Activated CD8-positive, alpha-beta T cell treated with anti-CD3 and anti-CD28 coated beads for 36 hours (primary cell): ENCODE data around the gene PLOD1. TPM values are rescaled to one million over a fixed set of nuclear protein-coding genes. Genes with fewer than 3 reads are reported as not detected.
A peak's percentile ranks its signal among the peaks of the same experiment; 100 is the strongest.

Experiments used
- ATAC-seq: fragments of 200-7000 bp; cut with Tn5 transposase; one replicate; pipeline ENCODE4 v1.10.0; 2021; ENCODE audit warnings: mild to moderate bottlenecking, moderate library complexity
- CTCF ChIA-PET: fragments of 350-600 bp; sonication (Branson Sonifier 250); formaldehyde crosslinking; loops from one replicate; lab custom pipeline; 2021; ENCODE audit warnings: antibody characterized with exemption; lab: Charles Lee
- POLR2A ChIA-PET: fragments of 350-600 bp; sonication (Branson Sonifier 250); formaldehyde crosslinking; loops from one replicate; lab custom pipeline; 2021; ENCODE audit warnings: antibody characterized with exemption; lab: Charles Lee
- DNase-seq: peaks from one replicate; pipeline ENCODE4 v3.0.0-alpha.2; 2020
- H3K27ac Mint-ChIP-seq: one replicate; pipeline ENCODE4 v1.8.0; 2021; ENCODE audit warnings: mild to moderate bottlenecking, mixed read lengths
- H3K27me3 Mint-ChIP-seq: one replicate; pipeline ENCODE4 v1.8.0; 2021; ENCODE audit warnings: mixed read lengths
- H3K36me3 Mint-ChIP-seq: one replicate; pipeline ENCODE4 v1.8.0; 2021; ENCODE audit warnings: low read depth, mixed read lengths
- H3K4me1 Mint-ChIP-seq: one replicate; pipeline ENCODE4 v1.8.0; 2021; ENCODE audit warnings: low read depth, mixed read lengths
- H3K4me3 Mint-ChIP-seq: one replicate; pipeline ENCODE4 v1.8.0; 2021; ENCODE audit warnings: mild to moderate bottlenecking, moderate library complexity, mixed read lengths
- H3K9me3 Mint-ChIP-seq: one replicate; pipeline ENCODE4 v1.8.0; 2021; ENCODE audit warnings: mixed read lengths
- CTCF ChIP-seq: fragments of 200-600 bp; IDR thresholded peaks from one replicate; pipeline ENCODE4 v1.8.0; 2022; ENCODE audit warnings: antibody characterized with exemption, mild to moderate bottlenecking
- intact Hi-C: fragments of 100-400 bp; cut with micrococcal nuclease; formaldehyde crosslinking; loops from one replicate; pipeline ENCODE4 v1.10.0; 2022
- total RNA-seq, 2 experiments: library from RNA; stranded (reverse); gene quantifications; one replicate each; pipeline ENCODE4 v1.2.3, GENCODE V29; 2021

PLOD1 gene
- total RNA-seq, 2 experiments from 2014 or later: 21.5 to 22.0 TPM

GRCh38 chr1:11978301-11978700, 43.8 kb downstream of the PLOD1 start:
- Mint-ChIP-seq H3K9me3 (no peaks in the 10 kb centered on the region), H3K4me1 (peaks cover 24% of the 10 kb centered on the region), H3K4me3 (no peak overlapping the region), H3K27me3 (no peaks in the 10 kb centered on the region), H3K27ac (no peak overlapping the region), H3K36me3 (peaks cover 14% of the 10 kb centered on the region)
- intact Hi-C loops: loop anchor here (2.0 kb wide), 1 partner anchor 70 kb away; no protein-coding TSS in a partner anchor
- DNase-seq (no peak), ATAC-seq (no peak)
- ChIA-PET CTCF (interaction anchor here (1.2 kb wide), 1 partner anchor 140 kb away, joined by 3 read pairs; no protein-coding TSS in a partner anchor), POLR2A (interaction anchor here (0.6 to 8.8 kb wide), 3 partner anchors 41 to 167 kb away, joined by 3 to 195 read pairs (median 4); partner anchors contain the start of gene MIIP)
- TF ChIP-seq CTCF: no peak

- POLR2A ChIA-PET: interaction anchor here (1.3 to 8.8 kb wide), 9 partner anchors 14 to 182 kb away, joined by 3 to 195 read pairs (median 6); no protein-coding TSS in a partner anchor
Measured at GRCh38 chr1:11979028-11979850, 44.7 kb downstream of the PLOD1 start.

GRCh38 chr1:11979851-11980675, 45.5 kb downstream of the PLOD1 start, which contains the start of gene MFN2:
Gene MFN2, plus strand, starts transcription at chr1:11980444. Its CDS starts 8,725 bp downstream, at chr1:11989169.
- DNase-seq (peak; percentile 97), ATAC-seq (peak; percentile 93)
- Mint-ChIP-seq H3K27me3 (no peaks in the 10 kb centered on the region), H3K36me3 (peaks cover 23% of the 10 kb centered on the region), H3K4me1 (peaks cover 28% of the 10 kb centered on the region), H3K4me3 (peak within 1 kb of the TSS; percentile 92), H3K27ac (peak within 1 kb of the TSS; percentile 89), H3K9me3 (no peaks in the 10 kb centered on the region)
- ChIA-PET CTCF (interaction anchor here (0.9 to 1.1 kb wide), 2 partner anchors 15 to 18 kb away, joined by 3 read pairs; no protein-coding TSS in a partner anchor), POLR2A (interaction anchor here (0.7 to 8.8 kb wide), 18 partner anchors 10 to 198 kb away, joined by 3 to 195 read pairs (median 4); partner anchors contain the start of genes MIIP and TNFRSF8)
- TF ChIP-seq CTCF: no peak
- intact Hi-C loops: loop anchor here (2.0 kb wide), 1 partner anchor 71 kb away; no protein-coding TSS in a partner anchor

More at GRCh38 chr1:11979028-11979850, 44.7 kb downstream of the PLOD1 start:
- intact Hi-C loops: loop anchor here (2.0 kb wide), 1 partner anchor 70 kb away; no protein-coding TSS in a partner anchor
- Mint-ChIP-seq H3K36me3 (peaks cover 16% of the 10 kb centered on the region), H3K27ac (peak overlapping the region; percentile 85), H3K4me3 (peak overlapping the region; percentile 92), H3K27me3 (no peaks in the 10 kb centered on the region), H3K9me3 (no peaks in the 10 kb centered on the region), H3K4me1 (peaks cover 29% of the 10 kb centered on the region)
- CTCF ChIA-PET: interaction anchor here (0.9 to 1.1 kb wide), 2 partner anchors 16 to 17 kb away, joined by 3 read pairs; no protein-coding TSS in a partner anchor
- TF ChIP-seq CTCF: no peak
- ATAC-seq: no peak
- DNase-seq: no peak

- no peak for DNase-seq
- H3K4me1 Mint-ChIP-seq: peaks cover 25% of the 10 kb centered on the region
- intact Hi-C loops: no loop called here
- peak overlapping the region; percentile 92 for H3K4me3 Mint-ChIP-seq
- CTCF ChIA-PET: interaction anchor here (0.9 to 1.5 kb wide), 4 partner anchors 15 to 163 kb away, joined by 3 to 4 read pairs (median 3); no protein-coding TSS in a partner anchor
- H3K27ac Mint-ChIP-seq: peak overlapping the region; percentile 89
- no peak for TF ChIP-seq CTCF
- H3K27me3 Mint-ChIP-seq: no peaks in the 10 kb centered on the region
- POLR2A ChIA-PET: interaction anchor here (0.8 to 8.8 kb wide), 16 partner anchors 10 to 198 kb away, joined by 3 to 195 read pairs (median 4); partner anchors contain the start of genes MIIP and TNFRSF8
- no peaks in the 10 kb centered on the region for H3K9me3 Mint-ChIP-seq
- no peak for ATAC-seq
- H3K36me3 Mint-ChIP-seq: peaks cover 21% of the 10 kb centered on the region
Measured at GRCh38 chr1:11980676-11980972, 46.1 kb downstream of the PLOD1 start.
